GM12874 (cell line): ENCODE results near the gene MORN1.

Experiments used
- TF ChIP-seq, protein P1 (sequence below): IDR thresholded peaks from 2 replicates; pipeline ENCODE4 v1.5.1; 2011; ENCODE audit warnings: low read depth, mild to moderate bottlenecking, control low read depth, low read length, moderate library complexity; ENCODE audit not compliant: insufficient read depth

The MORN1 gene

DNA sequence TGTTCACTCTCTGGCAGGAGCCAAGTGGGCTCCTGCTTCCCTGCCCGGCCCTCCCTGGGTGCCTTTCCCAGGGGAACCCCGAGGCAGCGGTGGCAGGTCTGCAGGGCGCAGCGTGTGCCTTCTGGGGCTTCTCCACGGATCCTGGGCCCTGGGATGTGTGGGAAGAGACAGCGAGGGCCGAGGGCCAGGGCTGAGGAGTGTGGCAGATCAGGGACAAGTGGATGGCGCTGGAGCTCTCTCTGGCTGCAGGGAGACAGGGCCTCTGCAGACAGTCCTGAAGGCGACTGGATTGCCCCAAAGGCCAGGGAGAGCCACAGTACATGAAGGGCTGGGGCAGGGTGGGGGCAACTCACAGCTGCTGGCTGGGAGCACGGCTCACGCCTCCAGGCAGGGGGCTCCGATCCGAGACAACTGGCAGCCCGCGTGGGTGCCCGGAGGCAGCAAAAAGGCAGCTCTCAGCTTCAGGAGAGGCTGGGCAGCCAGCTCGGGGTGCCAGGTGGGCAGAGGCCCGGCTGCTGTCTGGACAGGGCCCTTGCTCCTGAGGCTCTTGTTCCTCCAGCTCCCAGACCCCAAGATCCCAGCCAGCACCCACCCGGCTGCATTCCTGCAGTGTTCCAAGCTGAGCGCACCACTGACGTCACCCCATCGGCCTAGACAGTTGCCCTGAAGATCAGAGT lies 16.0 kb downstream of the MORN1 start:
- TF ChIP-seq, protein P1, sequence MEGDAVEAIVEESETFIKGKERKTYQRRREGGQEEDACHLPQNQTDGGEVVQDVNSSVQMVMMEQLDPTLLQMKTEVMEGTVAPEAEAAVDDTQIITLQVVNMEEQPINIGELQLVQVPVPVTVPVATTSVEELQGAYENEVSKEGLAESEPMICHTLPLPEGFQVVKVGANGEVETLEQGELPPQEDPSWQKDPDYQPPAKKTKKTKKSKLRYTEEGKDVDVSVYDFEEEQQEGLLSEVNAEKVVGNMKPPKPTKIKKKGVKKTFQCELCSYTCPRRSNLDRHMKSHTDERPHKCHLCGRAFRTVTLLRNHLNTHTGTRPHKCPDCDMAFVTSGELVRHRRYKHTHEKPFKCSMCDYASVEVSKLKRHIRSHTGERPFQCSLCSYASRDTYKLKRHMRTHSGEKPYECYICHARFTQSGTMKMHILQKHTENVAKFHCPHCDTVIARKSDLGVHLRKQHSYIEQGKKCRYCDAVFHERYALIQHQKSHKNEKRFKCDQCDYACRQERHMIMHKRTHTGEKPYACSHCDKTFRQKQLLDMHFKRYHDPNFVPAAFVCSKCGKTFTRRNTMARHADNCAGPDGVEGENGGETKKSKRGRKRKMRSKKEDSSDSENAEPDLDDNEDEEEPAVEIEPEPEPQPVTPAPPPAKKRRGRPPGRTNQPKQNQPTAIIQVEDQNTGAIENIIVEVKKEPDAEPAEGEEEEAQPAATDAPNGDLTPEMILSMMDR: no peak

DNA sequence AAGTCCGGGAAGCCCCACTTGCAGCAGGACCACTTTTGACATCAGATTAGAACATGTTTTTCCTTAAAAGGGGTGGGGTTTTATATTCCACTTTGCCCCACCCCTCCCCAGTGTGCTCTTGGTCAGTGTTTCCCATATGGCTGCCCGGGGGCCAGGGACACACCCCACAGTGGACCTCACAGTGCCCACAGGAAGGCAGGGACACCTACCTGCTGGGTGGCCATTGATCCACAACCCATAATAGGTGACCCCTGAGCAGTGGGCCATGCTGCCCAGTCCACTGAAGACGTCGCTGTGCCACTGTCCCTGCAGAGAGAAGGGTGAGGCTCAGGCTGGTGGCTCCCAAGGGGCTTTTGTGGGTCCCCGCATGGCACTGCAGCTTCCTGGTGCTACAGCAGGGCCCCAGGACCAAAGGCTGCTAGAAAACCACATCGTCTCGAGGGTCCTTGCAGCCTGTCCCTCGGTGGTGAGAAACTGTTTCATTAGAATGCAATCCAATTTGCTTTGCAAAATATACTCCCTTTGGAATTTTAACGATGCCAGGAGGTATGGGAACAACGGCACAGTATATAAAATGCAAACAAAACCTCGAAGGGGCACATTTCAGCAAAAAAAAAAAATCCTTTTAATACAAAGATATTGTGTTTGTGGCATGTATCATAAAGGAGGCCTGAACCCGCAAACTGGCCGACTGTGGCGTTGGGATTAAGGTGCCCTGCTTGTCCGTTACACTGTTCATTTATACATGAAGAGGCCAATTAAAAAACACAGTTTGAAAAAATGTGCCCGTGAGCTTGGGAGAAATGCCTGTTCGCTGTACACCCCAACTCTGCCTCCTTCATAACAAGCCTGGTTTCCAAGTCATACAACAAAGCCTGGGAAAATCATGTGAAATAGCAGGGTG lies 16.9 kb downstream of the MORN1 start:
- TF ChIP-seq, protein P1: no peak

DNA sequence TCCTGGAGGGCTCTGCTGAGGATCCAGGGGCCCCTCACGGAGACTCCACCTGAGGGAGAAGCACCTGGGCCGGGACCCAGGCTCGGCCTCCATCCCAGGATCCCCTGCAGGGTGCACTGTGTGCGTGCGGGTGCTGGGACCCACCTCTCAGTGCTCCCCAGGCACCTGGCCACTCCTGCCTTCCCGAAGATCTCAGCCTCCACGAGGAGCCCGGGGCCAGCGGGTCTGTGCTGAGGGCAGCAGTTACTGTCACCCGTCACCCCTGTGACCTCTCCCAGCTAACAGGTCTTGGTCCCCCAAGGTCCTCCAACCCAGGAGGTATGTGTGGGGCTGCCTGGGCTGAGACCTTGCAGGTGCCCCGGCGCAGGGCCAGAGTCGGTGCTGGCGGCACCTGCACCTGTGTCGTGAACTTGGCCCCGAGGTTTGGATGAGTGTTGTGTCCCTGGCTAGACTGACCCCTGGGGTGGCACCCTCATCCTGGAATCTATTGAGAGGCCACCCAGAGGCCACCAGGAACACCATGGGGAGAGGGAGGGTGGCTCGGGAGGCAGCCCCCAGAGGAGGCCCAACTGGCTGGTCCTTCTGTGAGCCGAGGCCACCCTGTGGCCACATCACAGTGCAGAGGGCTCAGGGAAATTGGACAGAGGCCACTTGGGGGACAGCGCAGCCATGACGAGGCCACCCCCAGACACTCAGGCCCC lies 17.7 kb downstream of the MORN1 start:
- TF ChIP-seq, protein P1: no peak

DNA sequence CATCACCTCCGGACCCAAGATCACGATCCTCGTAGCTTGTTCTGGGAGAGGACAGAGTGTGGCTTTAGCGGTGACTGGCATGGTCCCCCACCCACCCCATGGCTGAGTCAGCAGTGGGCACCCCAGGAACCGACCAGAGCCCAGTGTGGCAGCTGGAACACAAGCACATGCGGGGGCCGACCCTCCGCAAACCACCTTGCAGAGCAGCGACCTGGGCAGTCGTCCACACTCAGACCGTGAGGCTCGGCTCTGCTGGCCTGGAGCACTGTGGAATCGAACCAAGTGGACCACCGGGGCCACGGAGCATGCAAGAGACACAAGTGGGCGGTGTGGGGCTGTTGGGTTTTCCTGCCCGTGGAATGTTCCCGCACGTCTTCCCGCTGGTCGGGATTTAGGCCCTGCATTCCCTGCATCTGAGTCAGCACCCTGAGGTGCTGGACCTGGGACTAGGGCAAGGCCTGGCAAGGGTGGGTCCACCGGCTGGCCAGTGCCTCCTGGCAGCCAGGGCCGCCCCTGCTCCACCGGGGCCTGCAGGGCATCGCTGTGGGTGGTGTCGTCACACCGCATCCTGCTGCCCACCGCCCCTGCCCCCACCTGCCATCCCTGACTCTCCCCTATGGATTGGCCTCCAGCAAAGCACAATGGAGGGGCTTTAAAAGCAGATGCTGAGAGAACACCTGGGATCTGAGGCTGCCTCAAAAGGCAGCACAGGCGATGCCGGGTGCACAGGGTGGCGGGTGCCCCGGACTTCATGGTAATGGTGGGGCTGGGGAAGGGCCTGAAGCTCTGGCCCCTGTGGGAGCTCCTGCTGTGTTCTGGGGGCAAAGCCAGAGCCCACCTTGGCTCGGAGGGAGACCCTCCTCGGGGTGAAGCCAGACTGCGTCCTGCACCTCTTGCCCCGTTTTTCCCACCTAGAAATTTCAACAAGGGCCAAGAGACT lies 18.5 kb downstream of the MORN1 start:
- TF ChIP-seq, protein P1: no peak

DNA sequence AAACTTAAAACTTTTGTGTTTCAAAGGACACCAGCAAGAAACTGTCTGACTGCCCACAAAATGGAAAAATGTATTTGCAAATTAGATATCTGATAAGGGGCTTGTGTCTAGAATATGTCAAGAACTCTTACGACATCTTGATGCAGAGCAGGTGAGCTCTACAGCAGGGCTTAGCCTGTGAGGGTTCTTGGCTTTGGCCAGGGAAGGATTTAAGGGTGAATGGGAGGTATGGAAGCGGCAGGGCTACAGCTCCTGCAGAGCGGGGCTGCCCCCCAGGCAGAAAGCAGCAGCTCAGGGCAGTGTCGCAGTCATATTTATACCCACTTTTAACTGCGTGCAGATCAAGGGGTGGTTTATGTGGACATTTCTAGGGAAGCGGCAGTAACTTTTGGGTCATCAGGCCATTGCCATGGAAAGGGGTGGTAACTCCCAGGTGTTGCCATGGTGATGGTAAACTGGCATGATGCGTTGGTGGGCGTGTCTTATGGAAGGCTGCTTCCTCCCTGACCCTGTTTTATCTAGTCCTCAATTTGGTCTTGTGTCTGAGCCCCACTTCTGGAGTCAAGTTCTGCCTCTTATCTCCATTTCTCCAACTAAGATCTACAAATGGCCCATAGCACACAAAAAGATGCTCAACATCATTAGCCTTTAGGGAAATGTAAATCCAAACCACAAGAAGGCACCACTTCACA lies 23.2 kb downstream of the MORN1 start:
- TF ChIP-seq, protein P1: no peak

DNA sequence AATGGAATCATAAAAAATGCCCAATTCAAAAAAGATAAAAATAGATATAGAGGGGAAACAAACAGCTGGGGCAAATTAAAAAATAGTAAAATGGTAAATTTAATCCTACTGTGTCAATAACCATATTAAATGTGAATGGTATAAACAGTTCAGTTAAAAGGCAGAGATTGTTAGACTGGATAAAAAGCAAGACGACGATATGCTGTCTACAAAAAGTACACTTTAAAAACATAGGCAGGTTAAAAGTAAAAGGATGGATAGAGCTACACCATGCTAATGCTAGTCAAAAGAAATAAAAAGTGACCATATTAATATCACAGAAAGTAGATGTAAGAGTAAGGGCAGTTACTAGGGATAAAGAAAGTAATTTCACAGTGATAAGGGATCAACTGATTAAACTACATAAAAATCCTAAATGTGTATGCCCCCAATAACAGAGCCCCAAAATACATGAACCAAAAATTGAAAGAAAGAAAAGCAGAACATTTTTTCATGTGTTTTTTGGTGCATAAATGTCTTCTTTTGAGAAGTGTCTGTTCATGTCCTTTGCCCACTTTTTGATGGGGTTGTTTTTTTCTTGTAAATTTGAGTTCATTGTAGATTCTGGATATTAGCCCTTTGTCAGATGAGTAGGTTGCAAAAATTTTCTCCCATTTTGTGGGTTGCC lies 27.4 kb downstream of the MORN1 start:
- TF ChIP-seq, protein P1: no peak
